HG02884 (cell line): ENCODE results near the gene ITGA11.

Source experiments
- ATAC-seq: cut with Tn5 transposase; IDR thresholded peaks from one replicate; pipeline ENCODE4 v1.9.1; 2021; ENCODE audit warnings: mild to moderate bottlenecking, moderate library complexity; ENCODE audit not compliant: unreplicated experiment

The ITGA11 gene

GRCh38 chr15:68413363-68414205, 18.4 kb downstream of the ITGA11 start:
- ATAC-seq: no peak

- no peak for ATAC-seq
These were observed 19.7 kb downstream of the ITGA11 start for GRCh38 chr15:68412218-68412617.

- ATAC-seq: no peak
These were observed 20.2 kb downstream of the ITGA11 start for GRCh38 chr15:68411735-68412134.

- no peak for ATAC-seq
These were observed 20.7 kb downstream of the ITGA11 start for GRCh38 chr15:68411343-68411675.

GRCh38 chr15:68410466-68411342, 21.3 kb downstream of the ITGA11 start:
- ATAC-seq: no peak

GRCh38 chr15:68409736-68410370, 22.1 kb downstream of the ITGA11 start:
- no peak for ATAC-seq

GRCh38 chr15:68408971-68409370, 23.0 kb downstream of the ITGA11 start:
- no peak for ATAC-seq

GRCh38 chr15:68407886-68408881, 23.8 kb downstream of the ITGA11 start:
- no peak for ATAC-seq

GRCh38 chr15:68407141-68407885, 24.6 kb downstream of the ITGA11 start:
- ATAC-seq: no peak

- ATAC-seq: no peak
These were observed 26.3 kb downstream of the ITGA11 start for GRCh38 chr15:68405378-68406250.

- ATAC-seq: no peak
These were observed 27.7 kb downstream of the ITGA11 start for GRCh38 chr15:68404056-68404798.

GRCh38 chr15:68403161-68403941, 28.6 kb downstream of the ITGA11 start:
- no peak for ATAC-seq

- no peak for ATAC-seq
These were observed 29.4 kb downstream of the ITGA11 start for GRCh38 chr15:68402432-68403160.

- no peak for ATAC-seq
These were observed 30.2 kb downstream of the ITGA11 start for GRCh38 chr15:68401496-68402431.

- ATAC-seq: no peak
These were observed 31.9 kb downstream of the ITGA11 start for GRCh38 chr15:68400066-68400456.
